LNCaP clone FGC (cell line): ENCODE data around the gene SEPSECS.

Experiments used
- DNase-seq: peaks from one replicate; pipeline ENCODE4 v3.0.0-alpha.2; 2011; ENCODE audit warnings: low read depth
- H3K4me3 ChIP-seq: 2 replicates; pipeline ENCODE4 v1.5.1; 2011; ENCODE audit warnings: mild to moderate bottlenecking, low read depth, low read length, control low read depth
- TF ChIP-seq, protein P1 (sequence below): IDR thresholded peaks from 2 replicates; pipeline ENCODE4 v1.5.1; 2012; ENCODE audit warnings: mild to moderate bottlenecking; ENCODE audit not compliant: control insufficient read depth, insufficient read depth; ENCODE audit errors: extremely low read depth

The SEPSECS gene

GRCh38 chr4:25159837-25160713, at the start of gene SEPSECS:
Gene SEPSECS, minus strand, starts transcription at chr4:25160449. Its CDS starts 80 bp downstream, at chr4:25160369.
- peak; percentile 96 for DNase-seq
- H3K4me3 ChIP-seq, result peak within 1 kb of the TSS; percentile 95
- TF ChIP-seq, protein P1, sequence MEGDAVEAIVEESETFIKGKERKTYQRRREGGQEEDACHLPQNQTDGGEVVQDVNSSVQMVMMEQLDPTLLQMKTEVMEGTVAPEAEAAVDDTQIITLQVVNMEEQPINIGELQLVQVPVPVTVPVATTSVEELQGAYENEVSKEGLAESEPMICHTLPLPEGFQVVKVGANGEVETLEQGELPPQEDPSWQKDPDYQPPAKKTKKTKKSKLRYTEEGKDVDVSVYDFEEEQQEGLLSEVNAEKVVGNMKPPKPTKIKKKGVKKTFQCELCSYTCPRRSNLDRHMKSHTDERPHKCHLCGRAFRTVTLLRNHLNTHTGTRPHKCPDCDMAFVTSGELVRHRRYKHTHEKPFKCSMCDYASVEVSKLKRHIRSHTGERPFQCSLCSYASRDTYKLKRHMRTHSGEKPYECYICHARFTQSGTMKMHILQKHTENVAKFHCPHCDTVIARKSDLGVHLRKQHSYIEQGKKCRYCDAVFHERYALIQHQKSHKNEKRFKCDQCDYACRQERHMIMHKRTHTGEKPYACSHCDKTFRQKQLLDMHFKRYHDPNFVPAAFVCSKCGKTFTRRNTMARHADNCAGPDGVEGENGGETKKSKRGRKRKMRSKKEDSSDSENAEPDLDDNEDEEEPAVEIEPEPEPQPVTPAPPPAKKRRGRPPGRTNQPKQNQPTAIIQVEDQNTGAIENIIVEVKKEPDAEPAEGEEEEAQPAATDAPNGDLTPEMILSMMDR, result no peak

- TF ChIP-seq, protein P1, result no peak
- no peak for DNase-seq
- no peak overlapping the region for H3K4me3 ChIP-seq
These were observed 49.5 kb upstream of the SEPSECS start for GRCh38 chr4:25209702-25210101.

DNA sequence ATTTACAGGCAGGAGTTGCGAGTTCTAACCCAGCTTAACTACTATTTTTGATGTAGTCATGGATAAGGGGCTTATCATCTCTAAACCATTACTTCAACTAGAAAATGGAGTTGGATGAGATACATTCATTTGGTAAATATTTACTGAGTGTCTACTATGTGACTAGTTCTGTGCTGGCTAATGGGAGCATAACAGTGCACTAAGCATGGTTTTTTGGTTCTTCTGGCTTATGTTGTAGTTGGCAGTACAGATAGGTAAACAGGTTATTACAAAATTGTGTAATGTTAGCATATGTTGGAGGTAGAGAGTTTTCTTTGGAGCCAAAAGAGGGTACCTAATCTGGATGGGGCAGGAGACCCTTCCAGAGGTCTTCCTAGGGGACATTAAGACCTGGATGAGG, 47.7 kb upstream of the SEPSECS start:
- peak; percentile 6 for DNase-seq
- TF ChIP-seq, protein P1, result no peak
- H3K4me3 ChIP-seq, result no peak overlapping the region

GRCh38 chr4:25198713-25199112, 38.5 kb upstream of the SEPSECS start:
- no peak overlapping the region for H3K4me3 ChIP-seq
- TF ChIP-seq, protein P1, result no peak
- no peak for DNase-seq

DNA sequence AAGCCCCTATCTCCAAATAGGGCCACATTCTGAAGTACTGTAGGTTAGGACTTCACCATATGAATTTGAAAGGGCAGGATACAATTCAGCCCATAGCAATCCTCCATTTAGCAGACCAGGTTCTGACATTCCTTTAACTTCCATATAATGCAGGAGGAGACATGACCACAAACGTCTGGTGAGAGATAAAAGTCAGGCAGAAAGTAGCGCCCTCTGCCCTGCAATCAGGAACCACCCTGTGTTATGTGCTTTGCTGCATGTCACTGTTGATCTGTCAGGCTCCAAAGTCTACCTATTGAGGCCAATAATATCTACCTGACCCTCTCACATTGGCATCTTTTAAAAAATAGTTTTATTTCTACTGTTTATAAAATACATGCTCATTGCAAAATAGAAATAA, 30.2 kb upstream of the SEPSECS start:
- DNase-seq, result no peak
- H3K4me3 ChIP-seq, result no peak overlapping the region
- TF ChIP-seq, protein P1, result no peak

DNA sequence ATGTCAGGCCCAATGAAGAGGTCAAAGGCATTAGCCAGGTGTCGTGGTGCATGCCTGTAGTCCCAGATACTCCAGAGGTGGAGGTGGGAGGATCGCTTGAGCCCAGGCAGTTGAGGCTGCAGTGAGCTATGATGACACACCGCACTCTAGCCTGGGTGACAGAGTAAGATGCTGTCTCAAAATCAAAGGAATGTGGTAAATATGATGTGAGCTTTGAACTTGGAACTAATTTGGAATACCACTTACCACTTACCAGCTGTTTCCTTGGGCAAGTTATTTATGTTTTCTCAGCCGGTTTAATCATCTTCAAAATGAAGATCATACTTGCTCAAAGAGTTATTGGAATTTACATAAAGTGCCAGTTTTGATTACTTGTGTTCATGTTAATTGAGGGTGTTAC, 23.8 kb upstream of the SEPSECS start:
- DNase-seq, result no peak
- TF ChIP-seq, protein P1, result no peak
- no peak overlapping the region for H3K4me3 ChIP-seq
